LHCN-M2 (cell line): ENCODE data around the gene PRPF40B. TPM values are rescaled to one million over a fixed set of nuclear protein-coding genes. Genes with fewer than 3 reads are reported as not detected.

Experiments used
- DNase-seq: peaks from one replicate; pipeline ENCODE4 v3.0.0-alpha.2; 2012; ENCODE audit warnings: low read depth
- total RNA-seq: library from RNA; depleted of rRNA; stranded (reverse); fragments of >200 nt; gene quantifications from 2 replicates; pipeline ENCODE4 v1.2.3, GENCODE V29; 2014

Gene PRPF40B
- total RNA-seq, 1 experiment from 2014 or later: 11.3 TPM

DNA sequence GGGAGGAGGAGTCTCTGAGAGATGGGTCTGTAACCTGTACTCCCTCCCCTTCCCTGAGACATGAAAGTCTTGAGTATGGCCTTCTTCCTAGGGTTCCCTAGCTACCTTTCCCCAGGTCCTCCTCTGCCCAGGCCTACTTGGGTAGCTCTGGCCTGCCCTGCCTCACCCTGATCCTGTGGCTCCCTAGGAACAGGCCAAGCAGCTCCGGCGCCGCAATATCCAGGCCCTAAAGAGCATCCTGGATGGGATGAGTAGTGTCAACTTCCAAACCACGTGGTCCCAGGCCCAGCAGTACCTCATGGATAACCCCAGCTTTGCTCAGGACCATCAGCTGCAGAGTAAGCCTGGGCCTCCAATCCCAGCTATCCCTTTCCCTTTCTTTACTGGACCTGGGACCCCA is 12.3 kb downstream of the PRPF40B start:
- no peak for DNase-seq

DNA sequence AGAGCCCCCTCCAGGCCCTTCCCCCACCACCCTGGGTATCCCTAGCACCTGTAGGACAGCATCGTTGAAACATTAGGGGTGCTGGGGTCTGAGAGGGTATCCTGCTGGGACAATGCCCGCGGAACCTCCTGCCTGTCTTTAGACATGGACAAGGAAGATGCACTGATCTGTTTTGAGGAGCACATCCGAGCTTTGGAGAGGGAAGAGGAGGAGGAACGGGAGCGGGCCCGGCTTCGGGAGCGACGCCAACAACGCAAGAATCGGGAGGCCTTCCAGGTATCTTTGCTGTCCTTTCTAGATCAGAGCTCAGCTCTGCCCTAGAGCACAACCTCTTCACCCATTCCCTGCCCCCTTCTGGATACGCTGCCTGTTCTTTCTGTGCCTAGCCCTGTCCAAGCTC is 13.2 kb downstream of the PRPF40B start:
- no peak for DNase-seq

DNA sequence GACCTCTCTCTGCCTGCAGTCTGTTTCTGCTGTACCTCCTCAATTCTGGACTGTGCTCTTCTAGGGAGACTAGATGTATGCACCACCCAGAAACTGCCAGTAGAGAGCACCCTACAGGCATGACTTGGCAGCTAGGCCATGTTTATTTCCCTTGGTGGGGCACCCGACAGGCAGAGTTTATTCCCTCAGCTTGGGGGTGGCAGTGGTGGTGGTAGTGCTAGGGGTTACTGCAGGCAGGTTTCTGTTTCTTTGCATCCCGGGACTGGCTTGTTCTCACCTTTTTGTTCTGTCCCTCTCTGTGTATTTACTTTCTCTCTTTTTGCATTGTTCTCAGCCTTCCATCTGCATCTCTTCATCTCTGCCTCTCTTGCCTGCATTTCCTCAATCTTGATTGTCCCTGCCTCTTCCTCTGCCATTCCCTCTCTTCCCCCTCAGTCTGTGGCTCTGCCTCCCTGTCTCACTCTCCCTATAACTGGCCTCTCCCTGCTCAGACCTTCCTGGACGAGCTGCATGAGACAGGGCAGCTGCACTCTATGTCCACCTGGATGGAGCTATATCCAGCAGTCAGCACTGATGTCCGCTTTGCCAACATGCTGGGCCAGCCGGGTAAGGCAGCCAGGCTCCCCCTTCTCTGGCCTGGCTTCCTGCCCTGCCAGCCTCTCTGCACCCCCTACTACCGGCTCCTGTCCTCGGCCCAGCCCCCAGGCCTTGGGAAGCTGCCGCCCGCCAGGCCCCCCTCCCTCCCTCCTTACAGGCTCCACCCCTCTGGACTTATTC is 13.8 kb downstream of the PRPF40B start:
- DNase-seq: peak; percentile 65

DNA sequence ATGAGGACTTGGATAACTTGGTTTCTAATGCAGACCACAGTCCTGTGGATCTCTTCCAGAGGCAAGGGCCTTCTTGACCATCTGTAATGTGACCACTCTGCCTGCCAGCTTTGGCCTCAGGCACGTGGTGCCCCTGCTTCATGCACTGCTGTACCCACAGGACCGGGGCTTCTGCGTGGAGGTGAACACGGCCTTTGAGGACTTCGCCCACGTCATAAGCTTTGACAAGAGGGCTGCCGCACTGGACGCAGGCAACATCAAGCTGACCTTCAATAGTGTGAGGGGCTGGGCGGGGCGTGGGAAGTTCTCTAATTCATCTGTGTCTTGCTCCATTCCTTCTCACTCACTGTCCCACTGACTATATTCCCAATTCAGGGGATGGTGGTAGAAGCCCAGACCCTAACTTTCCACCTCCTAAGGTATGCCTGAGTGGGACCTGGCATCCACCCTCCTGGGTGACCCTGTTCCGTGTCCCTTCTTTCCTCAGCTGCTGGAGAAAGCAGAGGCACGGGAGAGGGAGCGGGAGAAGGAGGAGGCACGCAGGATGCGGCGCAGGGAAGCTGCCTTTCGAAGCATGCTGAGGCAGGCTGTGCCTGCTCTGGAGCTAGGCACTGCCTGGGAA is 18.5 kb downstream of the PRPF40B start:
- no peak for DNase-seq

DNA sequence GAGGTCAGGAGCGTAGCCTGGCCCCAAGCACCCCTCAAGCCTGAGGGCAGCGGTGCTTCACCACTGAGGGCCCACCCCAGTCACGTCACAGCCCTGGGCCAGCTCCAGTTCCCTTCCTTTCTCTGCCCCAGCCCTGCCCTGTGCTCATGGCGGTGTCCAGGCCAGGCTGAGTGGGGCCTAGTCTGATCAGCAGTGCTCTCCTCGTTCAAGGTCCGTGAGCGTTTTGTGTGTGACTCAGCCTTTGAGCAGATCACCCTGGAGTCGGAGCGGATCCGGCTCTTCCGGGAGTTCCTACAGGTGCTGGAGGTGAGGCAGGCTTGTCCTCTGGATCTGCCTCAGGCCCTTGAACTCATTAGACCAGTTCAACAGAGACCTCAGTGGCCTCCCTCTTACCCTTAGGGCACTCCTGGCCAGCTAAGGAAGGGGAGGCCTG is 19.0 kb downstream of the PRPF40B start:
- DNase-seq: no peak

DNA sequence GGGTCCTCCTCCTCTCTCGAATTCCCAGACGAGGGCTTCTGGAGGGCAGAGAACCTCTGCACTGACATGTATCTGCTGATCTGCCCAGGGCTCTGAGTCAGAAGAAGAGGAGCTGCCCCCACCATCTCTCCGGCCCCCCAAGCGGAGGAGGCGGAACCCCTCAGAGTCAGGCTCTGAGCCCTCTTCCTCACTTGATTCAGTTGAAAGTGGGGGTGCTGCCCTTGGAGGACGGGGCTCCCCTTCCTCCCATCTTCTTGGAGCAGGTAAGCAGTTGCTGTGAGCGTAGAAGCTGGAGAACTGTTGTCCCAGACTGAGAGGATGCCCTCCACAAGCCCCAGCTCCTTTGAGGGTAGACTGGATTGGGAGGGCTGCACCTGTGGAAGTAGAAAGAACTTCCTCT is 19.8 kb downstream of the PRPF40B start:
- no peak for DNase-seq

DNA sequence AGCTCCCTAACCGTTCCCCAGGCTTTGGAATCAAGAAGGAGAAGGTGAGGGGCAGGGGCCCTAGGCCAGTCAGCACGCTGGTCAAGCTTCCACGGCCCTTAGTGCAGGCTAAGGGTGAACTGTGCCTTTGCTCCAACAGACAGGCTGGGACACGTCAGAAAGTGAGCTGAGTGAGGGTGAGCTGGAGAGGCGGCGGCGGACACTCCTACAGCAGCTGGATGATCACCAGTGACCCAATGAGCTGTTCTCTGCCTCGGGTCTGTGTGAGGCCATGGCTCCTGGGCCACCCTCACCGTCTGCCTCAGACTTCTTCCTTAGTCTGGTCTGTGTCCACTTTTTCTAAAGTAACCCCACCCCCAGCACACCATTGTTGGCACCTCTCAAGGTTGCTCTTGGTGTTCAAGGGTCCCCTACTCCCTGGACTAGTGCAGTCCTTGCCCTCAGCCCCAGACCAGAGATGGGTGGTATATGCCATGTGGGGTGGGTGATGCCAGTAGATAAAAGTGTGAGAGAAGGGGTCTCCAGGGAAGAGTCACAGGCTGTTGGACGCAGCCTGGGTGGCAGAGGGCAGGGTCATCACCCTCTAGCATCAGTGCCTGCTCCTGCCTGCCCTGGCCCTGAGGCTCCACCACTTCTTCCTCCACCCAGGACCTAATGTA is 20.7 kb downstream of the PRPF40B start:
- no peak for DNase-seq

DNA sequence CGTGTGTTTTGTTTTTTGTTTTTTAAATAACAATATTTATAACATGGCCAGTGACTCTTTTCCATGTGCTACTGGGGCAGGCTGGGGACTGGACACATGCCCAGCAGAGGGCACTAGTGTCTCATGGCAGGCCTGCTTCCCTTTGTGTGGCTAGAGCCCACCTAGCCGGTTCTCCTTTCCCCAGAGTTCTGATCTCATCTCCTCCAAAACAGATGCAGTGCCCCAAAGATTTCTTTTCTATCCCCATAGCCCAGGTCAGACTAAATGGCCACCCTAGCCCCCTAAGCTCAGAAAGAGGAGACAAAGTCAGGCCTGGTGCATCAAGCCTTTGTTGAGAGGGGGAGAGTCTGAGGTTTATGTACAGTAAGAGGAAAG is 21.2 kb downstream of the PRPF40B start:
- peak; percentile 66 for DNase-seq

DNA sequence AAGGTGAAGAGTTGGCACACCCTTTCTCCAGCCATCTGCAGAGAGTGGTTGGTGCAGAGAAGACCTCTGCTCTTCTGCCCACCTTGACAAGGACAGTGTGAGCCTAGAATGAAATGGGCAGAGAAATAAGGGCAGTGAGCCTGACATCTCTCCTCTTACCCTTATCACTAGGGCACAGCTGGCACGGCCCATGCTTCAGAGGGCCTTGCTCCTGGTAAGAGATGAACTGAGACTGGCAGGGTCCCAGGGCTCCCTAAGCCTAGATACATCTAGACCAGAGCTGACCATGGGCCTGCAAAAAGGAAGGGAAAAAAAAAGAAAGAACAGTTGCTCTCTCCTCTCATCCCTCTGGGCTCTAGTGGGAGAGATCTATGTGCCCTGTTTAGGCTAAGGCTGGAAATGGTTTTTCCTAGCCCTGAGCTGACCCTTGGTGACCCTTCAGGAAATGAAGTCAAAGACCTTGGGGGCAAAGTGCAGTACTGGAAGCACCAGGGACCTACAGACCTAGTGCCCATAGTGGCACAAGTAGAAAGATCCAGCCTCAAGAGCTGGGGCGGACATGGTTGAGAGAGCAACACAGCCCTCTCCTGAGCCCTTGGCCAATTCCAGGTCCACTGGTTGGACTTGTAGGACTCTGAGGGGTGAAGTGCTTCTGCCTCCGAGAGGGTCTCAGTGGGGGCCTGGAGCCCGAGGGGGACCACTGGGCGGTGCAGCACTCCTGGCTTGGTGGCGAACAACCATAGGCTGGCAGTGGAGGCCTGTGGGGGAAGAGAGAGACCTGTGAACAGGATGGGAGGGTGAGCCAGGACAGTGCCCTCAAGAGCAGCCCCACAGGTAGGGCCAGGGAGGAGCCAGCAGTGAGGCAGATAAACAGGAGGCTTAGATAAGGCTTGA is 22.0 kb downstream of the PRPF40B start:
- DNase-seq: no peak

DNA sequence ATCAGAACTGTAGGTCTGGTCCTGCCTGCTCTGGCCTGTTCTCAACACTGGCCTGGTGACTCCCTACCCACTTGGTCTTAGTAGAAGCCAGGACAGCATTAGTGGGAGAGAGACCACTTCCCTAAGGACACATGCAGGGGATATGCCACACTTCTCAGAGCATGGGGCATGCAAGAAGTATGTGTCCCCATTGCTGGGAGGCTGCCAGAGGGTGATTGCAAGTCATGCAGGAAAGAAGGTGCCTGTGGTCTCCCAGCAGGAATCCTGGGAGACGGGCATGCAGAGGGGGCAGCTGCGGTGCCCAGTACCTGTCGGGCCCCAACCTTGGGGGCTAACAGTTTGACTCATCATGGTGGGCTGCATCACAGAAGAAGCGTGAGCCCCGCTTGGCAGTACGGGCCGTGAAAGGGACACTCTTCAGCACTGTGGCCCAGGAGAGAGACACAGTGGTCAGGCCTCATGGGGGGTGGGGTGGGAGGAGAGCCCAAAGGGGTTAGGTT is 23.0 kb downstream of the PRPF40B start:
- DNase-seq: no peak

DNA sequence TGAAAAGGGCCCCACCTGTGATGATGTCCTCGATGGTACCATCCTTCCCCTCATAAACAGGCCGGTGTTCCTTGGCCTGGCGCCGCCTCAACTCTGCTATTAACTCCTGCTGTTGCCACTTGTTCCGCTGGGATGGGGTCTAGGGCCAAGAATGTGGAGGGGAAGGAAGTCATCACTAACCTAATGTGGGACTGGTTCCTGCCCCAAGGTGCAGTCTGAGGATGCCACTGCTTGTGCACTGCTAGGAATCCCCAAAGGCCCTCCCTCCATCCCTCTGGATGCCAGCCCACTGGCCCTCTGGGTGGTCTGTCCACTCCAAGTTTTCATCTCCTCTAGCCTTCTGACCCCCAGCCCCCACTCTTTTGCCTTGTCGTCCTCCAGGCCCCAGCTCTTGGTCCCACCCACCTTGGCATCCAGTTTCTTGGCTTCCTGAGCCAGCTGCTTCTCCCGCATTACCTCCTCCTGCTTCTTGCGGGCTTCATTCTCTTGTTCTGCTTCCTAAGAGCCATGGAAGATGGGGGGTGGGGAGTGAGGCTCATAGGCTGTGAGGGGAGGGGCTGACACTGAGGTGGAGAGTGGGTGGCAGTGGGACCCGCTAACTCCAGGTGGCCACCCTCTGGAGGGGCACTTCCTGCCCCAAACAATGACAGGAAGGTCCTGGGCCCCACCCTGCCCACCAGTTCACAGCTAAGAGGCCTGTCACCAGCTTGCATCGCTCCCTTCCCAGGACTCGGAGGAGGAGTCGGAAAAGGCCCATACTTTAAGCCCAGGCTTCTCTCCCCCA is 23.7 kb downstream of the PRPF40B start:
- no peak for DNase-seq

DNA sequence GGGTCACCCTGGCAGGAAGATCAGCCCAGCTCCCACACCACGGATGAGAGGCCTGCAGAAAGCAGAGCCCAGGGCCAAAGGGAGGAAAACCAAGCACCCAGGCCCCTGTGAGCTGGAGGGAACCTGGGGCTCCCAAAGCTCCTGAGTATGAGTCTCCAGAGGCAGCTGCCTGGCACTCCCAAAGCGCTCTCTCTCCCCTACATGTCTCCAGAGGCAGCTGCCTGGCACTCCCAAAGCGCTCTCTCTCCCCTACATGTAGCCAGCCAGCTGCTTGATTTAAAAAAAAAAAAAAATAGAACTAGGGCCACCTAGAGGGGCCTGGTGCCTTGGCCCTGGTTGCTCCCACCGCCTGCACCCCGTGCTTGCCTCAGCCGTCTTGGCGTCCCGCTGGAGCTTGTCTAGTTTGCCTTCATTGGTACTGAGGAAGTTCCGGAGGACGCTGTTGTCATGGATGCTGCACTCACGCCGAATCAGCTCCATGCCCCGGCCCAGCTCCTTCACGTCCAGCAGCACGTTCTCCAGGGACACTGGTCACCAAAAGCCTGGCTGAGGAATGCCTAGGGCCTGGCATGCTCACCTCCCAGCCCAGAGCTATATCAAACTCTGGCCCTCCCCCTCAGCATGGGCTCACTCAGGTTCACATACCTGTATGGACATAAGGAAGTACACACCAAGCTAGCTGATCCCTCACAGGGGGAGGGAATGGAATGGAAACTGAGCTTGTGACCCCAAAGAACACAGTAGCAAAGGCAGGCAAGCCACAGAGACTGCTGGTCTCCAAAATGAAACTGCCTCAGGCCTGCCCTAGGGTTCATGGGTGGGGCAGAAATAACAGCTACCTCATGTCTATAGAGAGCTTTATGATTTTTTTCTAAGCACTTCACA is 24.7 kb downstream of the PRPF40B start:
- no peak for DNase-seq

DNA sequence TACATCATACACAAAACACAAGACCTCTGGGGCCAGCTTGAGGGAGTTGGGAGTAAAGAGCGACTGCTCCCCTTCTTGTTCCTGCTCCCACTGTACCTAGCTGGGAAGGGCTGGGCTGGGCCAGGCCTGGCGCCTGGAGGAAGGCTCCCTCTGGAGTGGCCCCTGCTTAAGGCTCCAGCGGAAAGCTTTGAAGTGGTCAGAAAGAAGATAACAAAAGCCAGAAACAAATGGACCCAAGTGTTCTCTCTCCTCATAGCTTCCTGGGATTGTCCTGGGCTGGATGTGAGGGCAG is 25.3 kb downstream of the PRPF40B start:
- DNase-seq: no peak

DNA sequence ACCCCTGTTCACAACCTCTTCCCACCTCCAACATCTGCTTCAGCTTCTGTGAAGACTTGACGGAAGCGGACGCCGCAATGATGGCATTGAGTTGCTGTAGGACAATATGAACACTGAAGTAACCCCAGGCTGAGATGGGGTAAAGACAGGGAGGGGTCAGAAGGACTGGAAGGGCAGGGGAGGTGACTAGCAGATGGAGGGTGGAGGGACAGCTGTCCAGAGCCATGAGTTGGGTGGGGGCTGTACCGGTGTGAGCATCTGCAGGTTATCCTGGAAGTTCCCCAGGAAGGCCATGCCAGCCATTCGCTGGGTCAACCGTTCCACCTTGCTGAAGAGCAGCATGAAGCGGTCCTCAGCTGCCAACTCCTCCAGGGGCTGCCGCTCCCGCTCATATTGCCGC is 26.1 kb downstream of the PRPF40B start:
- no peak for DNase-seq

DNA sequence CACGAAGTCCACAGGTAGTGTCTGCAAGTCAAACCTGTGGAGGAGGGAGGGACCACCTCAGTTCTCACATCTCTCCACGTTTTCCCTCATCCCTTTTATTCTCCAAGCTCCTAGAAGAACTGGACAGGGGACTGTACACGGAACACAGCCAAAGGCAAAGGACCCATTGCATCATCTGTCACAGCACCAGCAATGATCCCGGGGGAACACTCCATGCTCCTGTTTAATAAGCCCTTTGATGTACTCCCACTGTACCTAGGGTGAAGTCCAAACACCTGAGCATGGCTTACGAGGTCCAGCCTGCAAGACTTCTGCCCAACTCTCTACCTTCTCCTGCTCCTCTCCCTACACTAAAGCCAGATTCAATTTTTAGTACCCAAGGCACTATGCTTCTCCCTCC is 26.5 kb downstream of the PRPF40B start:
- no peak for DNase-seq

DNA sequence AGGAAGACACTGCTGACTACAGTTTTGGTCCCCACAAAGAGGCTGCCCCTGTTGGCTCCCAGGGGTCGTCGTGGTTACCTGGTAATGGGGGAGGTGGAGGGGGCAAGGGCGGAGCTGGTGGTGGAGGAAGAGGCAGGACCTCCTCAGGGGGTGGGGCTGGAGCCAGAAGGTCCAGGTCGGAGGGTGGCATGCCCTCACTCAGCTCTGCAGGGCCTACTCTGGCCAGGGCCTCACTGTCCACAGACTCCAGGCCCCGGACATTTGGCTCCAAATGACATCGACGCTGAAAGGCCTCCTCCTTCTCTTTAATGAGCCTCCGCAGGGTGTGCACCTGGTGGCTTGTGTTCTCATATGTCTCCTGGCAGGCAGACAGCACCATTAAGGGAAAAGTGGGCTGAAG is 28.5 kb downstream of the PRPF40B start:
- no peak for DNase-seq

DNA sequence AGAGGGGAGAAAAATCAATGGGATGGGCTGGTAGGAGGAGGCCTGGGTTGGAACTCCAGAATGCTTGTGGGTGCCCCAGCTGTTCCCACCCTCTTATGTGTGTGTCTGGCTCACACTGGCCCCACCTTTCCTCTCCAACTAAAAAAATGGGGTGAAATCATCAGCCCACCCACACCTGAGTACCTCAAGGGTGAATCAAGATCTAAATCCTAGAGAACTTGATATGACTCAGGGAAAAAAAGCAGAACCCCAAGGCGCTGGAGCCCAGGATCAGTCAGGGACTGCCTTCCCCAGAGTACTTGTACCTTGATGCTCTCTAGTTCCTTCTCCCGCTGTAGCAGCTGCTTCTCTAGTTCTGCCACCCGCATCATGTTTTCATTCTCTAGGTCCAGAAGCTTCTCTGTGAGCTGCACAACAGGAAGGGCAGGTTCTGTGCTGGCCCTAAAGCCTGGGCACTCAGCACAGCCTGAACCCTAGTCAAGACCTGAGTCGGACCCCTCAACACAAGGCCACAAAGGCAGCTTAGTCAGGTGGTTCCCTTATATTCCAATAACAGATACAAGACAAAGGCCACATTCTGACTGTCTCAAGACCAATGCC is 29.7 kb downstream of the PRPF40B start:
- DNase-seq: no peak

DNA sequence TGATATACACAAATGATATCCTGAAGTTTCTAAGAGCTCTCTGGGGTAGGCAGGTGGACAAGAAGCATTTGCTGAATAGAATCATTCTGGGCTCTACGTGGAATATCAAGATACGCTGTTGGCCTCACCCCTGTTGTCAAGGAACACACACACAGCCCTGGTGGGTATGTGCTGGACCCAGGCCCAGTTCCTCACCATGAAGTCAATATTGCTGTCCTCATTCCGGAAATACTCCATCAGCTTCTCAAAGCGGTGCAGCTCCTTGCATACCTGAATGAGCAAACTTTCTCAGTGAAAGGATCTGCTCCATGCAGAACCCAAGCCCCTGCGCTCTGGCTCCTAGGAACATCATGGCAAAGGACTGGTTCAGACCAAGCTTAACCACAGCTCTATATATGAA is 31.4 kb downstream of the PRPF40B start:
- DNase-seq: no peak

DNA sequence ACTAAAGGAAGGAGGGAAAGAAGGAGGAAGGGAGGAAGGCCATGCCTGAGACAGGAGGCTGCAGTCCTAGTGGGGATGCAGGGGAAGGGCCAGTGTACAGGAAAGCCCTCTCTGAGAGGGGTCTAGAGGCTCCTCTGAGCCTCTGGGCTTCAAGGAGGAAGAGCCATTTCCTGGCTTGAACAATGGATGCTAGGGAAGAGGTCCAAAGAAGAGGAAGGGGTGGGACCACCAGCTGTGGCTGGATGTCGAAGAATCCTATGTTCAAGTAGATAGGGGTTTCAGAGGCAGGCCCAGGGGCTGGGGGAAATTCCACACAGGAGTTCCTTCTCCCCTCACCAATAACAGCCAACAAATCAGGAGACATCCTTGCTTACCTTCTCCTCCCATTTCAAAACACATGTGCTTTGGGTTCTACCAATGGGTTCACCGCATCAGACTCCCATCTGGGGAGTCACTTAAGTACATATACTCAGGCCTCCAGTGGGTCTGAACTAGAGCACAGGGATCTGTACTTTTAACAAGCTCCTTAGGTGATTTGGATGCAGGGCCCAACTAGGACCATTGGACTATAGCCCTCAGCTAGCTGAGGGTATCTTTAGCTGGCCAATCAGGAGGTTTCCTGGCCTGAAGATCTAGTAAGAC is 32.4 kb downstream of the PRPF40B start:
- no peak for DNase-seq
